Coronary artery (tissue), 2 donors: ENCODE data around the gene MTMR4.

ENCODE experiments used
- DNase-seq: peaks from one replicate; pipeline ENCODE4 v3.0.0-alpha.2; 2017; ENCODE audit warnings: low spot score
- H3K27ac ChIP-seq, 2 donors: fragments of 200-600 bp; sonication (generic); one replicate each; pipeline ENCODE4 v1.5.1; 2016 to 2019
- H3K4me3 ChIP-seq: fragments of 200-600 bp; sonication (generic); 2 replicates; pipeline ENCODE4 v1.5.1; 2016; ENCODE audit warnings: mild to moderate bottlenecking, moderate library complexity
- CTCF ChIP-seq: fragments of 200-600 bp; sonication (generic); IDR thresholded peaks from one replicate; pipeline ENCODE4 v1.5.1; 2019; ENCODE audit warnings: antibody characterized with exemption

The MTMR4 gene

GRCh38 chr17:58480090-58480489 lies 34.3 kb downstream of the MTMR4 start:
- H3K27ac ChIP-seq: no peak overlapping the region
- no peak overlapping the region for H3K4me3 ChIP-seq
- no peak for TF ChIP-seq CTCF
- DNase-seq: no peak

DNA sequence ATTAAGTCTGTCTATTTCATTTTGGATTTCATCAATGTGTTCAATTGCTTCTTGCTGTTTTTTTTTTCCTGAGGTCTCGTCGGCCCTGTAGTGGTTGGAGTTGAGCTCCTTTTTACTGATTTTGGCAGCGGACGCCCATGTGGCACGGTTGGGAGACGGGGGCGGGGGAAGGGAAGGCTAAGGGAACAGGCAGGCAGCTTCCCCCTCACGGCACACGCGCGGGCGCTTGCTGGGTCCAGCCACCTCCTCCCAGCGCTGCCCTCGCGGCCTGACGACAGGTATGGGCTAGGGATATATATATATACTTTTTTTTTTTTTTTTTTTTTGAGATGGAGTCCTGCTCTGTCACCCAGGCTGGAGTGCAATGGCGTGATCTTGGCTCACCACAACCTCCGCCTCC lies 37.6 kb downstream of the MTMR4 start:
- Histone ChIP-seq H3K27ac (no peak overlapping the region), H3K4me3 (no peak overlapping the region)
- DNase-seq: no peak
- no peak for TF ChIP-seq CTCF

GRCh38 chr17:58475985-58476384 lies 38.5 kb downstream of the MTMR4 start:
- Histone ChIP-seq H3K27ac (no peak overlapping the region), H3K4me3 (no peak overlapping the region)
- no peak for DNase-seq
- TF ChIP-seq CTCF: no peak

DNA sequence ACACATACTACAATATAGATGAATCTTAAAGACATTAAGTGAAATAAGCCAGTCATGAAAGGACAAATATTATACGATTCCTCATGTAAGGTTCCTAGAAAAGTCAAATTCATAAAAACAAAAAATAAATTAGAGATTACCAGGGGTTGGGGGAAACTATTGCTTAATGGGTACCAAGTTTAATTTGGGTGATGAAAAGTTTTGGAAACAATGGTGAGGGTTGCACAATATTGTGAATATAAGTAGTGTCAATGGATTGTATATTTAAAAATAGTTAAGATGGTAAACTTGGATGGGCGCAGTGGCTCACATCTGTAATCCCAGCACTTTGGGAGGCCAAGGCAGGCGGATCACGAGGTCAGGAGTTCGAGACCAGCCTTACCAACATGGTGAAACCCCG lies 44.1 kb downstream of the MTMR4 start:
- no peak for TF ChIP-seq CTCF
- no peak overlapping the region for H3K27ac ChIP-seq
- no peak overlapping the region for H3K4me3 ChIP-seq
- no peak for DNase-seq

- no peak overlapping the region for H3K27ac ChIP-seq
- no peak overlapping the region for H3K4me3 ChIP-seq
- no peak for TF ChIP-seq CTCF
- no peak for DNase-seq
These were observed 45.5 kb downstream of the MTMR4 start for GRCh38 chr17:58468944-58469343.

GRCh38 chr17:58455491-58455890 lies 58.9 kb downstream of the MTMR4 start:
- TF ChIP-seq CTCF: no peak
- no peak overlapping the region for H3K4me3 ChIP-seq
- H3K27ac ChIP-seq: no peak overlapping the region
- no peak for DNase-seq

DNA sequence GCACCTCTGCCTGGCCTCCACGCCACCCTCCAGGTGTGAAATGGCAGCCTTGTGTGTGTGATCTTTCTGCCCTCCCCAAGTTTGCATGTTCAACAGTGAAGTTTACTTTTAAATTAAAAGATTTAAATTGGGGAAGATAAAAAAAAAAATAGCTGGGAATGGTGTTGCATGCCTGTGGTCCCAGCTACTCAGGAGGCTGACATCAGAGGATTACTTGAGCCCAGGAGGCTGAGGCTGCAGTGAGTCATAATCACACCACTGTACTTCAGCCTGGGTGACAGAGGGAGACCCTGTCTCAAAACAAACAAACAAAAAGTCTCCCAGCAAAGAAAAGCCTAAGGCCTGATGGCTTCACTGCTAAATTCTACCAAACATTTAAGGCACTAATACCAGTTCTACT lies 61.7 kb downstream of the MTMR4 start:
- Histone ChIP-seq H3K4me3 (no peak overlapping the region), H3K27ac (no peak overlapping the region)
- TF ChIP-seq CTCF: no peak
- DNase-seq: no peak
